HG03460 (cell line): ENCODE results near the gene TACR1.
A peak's percentile ranks its signal among the peaks of the same experiment; 100 is the strongest.
"Not testable (repeated sequence)": the region's sequence is repeated elsewhere in the genome, so short reads cannot be mapped to it uniquely, and the experiment has no call there.

Source experiments
- ATAC-seq: cut with Tn5 transposase; IDR thresholded peaks from one replicate; pipeline ENCODE4 v1.9.1; 2021; ENCODE audit not compliant: unreplicated experiment

TACR1 gene

DNA sequence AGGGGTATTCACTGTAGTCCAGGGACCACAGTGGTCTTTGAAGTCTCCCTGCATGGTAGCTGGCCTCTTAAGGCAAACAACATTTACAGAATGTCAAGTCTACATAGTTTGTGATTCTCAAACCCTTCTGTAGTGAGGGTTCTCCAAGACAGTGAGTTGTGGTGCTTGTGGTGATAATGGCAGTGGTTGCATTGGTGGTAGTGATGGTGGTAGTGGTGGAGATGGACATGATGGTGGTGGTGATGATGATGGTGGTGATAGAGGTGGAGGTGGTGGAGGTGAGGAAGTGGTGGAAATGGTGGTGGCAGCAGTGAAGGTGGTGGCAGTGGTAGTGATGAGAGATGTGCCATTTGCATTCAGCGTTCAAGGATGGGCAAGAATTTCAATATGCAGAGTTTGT, 104.9 kb downstream of the TACR1 start:
- no peak for ATAC-seq

DNA sequence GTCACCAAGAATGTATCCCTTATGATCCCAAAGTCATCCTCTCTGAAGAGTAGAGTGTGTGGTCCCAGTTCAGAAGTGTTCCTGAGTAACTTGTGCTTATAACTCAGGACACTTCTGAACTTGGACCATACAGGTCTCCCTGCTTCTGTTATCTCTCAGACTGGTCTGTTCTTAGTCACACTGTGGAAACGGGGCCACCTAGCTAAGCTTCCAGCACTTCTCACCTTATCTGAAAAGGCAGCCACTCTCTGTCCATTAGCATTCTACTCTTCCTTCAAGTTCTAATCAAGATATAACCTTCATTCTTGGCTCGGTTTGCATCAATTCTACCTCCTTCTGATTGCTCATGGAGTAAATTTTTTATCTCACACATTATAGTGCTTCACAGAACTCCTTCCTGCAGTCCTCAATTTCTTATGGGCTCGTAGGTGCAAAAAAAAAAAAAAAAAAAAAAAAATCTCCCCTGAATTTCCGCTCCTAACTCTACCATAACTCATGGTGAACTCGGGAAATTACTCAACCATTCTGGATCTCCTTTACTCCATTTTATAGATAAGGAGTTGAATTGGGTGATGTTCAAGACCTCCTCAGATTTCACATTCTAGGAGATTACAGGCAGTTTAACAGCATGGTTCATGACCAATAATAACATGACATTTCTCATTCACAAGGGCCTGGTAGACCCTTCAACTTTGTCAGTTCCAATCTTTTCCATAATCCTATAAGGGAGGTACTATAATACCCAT, 108.4 kb downstream of the TACR1 start:
- ATAC-seq = no peak

DNA sequence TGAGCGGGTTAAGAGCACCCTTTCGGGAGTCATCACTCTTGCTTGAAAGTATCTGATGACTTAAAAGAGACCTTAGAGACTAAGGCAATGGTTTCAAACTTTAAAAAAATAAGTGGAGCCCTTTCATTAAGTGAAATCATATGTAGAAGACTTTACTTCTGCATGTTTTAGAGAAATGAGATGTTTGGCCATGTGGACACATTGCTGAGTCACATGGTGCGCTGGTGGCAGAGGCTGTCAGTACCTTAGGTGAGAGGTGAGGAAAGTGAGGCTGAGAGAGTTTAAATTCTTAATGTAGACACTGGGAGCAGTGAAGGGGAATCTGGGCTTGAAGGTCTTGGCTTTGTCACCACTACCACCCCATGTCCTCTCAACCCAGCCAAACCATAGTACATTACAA, 109.8 kb downstream of the TACR1 start:
- no peak for ATAC-seq

DNA sequence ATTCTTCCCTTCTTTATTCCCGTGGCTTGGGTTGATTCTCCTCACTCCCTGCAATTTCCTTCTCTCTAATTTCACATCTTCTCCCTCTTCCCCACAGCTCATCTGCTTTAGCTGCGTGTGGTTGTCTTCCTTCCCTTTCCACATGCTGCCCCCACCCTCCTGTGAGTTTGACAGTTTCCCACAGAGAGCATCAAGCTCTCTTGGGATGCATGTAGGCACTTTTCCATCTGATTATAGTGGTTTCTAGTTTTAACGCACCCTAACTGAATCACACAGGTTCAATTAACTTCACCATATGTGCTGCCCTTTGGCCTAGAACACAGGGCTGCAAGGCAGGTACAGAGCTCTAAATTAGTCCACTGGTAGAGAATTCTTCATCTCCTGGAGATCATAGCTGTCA, 110.5 kb downstream of the TACR1 start:
- ATAC-seq = no peak

DNA sequence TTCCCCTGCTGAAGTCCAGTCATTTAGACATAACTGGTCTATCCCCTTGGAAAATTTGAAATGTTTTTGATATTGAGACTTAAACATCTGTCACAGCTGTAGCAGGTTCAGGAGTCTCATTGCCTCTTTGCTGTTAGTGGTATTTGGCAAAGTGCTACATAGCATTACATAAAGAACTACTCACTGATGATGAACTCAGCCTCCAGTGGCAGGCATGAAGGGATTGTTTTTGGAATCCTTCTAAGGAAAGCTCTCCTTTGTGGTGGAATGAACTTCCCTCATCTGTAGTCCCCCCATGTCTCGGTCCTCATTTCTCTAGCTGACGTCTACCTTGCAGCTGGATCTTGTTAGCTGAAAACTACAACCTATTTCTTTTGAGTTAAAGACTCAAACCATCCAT, 111.6 kb downstream of the TACR1 start:
- ATAC-seq = no peak

DNA sequence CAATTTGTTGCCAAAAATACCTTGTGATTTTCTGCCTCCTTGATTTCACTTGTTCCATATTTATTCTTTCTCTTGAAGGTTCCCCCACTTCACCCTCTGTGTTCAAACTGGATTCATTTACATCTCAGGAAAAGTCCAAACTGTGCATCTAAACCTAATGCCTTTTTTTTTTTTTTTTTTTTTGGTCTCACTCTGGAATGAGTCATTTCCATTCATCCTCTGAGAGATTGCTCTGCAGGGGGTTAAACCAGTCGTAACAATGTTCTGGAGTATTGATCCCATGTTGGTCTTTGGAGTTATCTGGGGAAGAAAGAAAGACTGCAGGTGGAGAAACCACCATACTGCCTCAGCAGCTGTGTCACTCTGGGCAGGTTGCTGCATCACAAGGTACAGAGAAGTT, 119.7 kb downstream of the TACR1 start:
- no peak for ATAC-seq

DNA sequence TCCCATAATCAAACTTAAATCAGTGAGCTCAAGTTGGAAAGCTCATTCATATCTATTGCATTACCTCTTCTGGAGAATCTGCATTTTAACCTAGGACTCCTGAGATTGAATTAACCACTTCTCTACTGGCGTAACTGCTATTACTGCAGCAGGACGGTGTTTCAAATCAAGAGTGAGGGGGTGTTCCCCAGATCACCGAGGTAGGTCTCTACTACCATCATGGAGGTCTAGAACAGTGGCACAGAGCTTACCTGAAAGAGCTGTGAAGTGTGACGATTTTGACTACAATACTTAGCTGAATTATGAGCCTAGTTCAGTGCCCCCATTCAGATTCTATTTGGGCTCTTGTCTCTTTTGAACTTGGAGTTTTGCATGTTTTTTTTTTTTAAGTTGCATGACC, 121.4 kb downstream of the TACR1 start:
- ATAC-seq = no peak

DNA sequence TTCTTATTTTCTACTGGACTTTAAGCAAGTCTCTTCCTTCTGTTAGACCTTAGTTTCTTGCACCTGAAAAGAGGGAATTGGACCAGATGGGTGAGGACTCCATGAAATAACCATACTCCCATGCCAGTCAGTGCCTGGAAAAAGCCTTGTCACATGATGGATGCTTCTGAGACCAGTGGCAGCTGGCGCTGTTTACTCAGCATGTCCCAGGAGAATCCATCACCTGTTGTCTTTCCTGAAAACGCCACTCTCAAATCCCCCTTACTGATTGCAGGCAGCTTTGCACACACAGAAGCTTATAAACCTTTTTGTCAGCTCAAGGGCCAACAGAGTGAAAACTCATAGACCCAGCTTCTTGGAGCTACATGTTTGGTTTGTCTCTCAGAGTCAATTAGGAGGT, 123.2 kb downstream of the TACR1 start:
- no peak for ATAC-seq

DNA sequence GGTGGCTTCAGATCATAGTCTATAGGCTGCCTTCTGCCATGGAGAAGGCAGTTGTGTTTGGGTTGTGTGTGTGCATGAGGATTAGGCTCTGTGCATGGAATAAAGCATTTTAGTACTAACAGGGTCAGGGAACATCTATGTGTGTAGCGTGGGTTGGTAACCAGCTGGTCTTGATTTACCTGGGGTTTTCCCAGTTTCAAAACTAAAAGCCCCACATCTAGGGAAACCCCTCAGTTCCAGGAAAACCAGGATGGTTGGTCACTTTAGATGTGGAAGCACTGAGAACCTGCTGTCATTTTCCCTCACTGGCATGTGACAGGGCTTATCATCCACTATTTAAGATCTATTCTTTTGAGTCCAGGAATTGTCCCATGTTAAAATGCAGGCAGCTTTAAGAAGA, 124.6 kb downstream of the TACR1 start:
- ATAC-seq = no peak

DNA sequence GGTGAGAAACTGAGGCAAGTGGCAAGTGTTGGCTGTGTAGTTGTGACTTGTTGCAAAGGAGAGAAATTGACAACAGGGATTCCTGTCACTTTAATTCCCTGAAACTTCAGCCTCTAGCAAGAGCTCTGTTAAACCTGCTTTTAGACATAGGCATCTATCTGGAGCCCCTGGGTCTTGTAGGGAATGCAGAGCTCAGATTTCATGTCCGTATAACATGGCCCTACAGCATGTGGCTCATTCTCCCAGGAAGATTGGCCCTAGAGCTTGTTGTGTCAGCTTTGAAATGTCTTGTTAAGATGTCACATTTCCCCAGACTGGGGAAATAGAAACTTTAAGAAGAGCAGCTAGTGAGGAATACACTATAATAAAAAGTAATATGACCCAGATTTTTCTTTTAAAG, 125.1 kb downstream of the TACR1 start:
- ATAC-seq = no peak

DNA sequence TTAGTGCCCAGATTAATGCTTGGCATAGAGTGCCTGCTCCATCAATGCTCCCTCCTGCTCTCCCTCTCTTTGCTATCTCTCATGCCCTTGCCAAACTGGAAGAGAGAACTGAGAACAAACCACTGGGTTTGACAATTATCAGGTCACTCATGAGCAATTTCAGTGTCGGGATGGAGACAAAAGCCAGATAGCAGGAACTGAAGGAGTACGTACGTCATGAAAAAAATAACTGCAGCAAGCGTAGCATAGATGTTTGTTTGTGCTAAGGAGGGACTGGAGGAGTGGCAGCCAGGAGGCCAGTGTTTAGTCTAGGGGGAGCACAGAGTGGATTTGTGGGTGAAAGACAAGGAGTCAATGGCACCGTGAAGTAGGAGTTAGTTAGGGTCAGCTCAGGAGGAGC, 127.6 kb downstream of the TACR1 start:
- no peak for ATAC-seq

DNA sequence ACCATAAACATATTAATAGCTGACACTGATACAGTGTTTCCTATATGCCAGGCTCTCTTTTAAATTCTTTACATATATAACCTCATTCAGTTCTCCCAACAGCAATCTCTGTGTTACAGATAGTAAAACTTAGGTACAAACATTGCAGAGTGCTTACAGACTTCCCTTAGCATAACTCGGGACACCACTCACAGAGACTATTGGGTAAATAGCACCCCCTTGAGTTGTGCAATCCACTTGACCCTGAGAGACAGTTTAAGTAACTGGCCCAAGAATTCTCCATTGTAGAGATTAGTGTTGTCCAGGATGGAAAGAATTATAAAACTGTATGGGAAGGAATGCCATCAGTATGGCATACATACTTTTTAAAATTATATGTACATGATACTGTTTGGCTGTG, 130.8 kb downstream of the TACR1 start:
- no peak for ATAC-seq

DNA sequence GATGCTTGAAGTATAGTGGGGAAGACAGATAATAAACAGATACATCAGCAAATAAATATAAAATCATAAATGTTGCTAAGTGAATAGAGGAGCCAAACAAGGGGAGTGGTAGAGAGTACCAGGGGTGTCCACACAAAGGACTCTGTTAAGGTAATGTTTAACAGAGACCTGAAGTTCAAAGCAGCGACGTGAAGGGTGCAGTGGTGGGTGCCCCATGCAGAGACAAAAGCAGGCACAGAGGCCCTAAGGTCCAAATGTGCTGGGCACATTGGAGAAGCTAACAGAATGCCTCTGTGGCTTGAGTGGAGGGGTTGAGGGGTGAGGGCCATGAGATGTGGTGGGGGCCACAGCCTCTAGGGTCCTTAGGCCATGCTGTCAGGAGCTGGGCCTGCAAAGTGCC, 131.8 kb downstream of the TACR1 start:
- no peak for ATAC-seq

DNA sequence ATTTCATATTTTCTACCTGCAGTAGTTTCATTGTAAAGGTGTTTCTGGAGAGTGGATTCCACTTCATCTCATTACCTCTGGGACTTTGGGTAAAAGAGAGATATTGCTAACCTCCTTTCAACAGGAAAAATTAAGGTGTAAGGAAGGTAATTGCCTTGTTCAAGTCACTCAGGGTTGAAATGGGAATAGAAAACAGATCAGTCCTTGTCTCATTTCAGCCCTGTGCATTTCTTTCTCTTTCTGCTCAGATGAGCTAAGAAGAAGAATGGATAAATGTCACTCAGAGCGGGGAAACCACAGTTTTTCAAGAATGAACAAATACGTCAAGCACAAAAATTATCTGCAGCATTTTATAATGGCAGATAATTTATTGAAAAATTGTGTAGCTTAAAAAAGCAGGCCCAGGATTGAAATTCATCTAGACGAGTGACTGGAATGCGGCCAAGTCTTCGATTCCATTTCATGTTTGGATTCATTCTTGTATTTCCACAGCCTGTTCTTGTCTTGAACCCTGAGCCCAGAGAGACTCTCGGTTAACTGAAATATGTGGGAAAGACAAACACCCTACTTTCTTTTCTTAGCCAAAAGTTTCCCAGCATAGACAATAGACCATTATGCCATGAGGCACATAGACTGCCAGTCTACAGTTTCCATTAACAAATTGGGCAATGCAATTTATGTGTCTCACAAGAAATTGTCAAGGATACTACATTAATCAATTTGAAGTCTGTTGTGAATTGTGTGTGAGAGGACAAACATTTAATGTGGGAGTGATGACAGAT, 133.0 kb downstream of the TACR1 start:
- ATAC-seq = no peak

DNA sequence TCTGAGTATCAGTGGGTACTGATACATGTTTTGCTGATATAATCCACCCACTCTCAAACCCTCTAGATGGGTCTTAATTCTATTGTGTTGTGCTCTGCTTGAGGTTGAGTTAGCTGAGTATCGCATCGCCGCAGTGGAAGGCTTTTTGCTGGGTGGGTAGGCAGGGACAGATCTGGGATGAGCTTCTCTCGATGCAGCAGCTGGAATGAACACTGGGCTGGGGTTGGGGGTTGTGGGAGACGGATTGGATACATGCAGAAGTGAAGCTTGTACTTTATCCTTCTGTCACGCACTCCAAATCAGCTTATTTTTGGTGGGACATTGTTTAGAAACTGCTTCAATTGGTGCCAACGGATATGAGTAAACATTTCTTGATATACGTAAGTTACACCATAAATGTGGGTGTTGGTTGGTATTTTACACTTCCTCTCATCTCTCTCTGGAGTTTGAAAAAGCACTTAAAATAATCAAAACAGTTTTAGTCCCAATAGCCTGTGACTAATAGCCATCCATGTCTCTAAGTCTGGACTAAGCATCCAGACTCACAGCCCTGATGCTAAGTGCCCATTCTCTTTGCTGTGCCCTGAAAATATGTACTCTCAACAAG, 133.8 kb downstream of the TACR1 start:
- no peak for ATAC-seq

DNA sequence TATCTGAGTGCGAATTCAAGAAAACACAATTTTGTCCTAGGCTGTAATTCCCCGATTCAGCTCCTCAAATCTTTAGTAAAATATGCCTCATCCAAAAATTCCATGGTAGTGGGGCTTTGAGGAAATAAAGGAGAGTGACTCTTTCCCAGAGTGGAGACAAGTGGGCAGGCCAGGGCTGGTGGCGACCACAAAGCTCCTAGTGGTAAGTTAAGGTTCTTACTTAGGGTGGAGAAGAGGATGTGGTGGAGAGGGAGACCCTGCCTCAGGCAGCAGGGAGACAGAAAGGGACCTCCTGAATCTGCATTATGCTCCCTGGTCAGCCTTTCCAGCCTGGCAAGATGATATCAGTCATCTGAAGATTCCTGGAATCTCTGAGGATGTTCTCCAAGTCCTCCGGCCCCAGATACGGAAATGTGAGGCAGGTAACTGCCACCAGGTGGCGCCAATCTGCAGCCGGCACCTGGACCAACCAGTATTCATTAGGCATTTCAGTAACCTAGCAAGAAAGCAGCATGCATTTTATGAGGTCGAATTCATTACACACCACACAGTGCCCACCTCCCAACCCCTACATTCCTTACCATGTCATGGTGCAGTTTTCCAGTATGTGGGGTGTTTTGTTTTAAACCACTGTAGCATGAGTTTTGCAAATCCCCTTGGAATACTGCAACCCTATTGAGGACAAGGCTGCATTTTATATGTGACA, 134.5 kb downstream of the TACR1 start:
- ATAC-seq = peak; percentile 77

DNA sequence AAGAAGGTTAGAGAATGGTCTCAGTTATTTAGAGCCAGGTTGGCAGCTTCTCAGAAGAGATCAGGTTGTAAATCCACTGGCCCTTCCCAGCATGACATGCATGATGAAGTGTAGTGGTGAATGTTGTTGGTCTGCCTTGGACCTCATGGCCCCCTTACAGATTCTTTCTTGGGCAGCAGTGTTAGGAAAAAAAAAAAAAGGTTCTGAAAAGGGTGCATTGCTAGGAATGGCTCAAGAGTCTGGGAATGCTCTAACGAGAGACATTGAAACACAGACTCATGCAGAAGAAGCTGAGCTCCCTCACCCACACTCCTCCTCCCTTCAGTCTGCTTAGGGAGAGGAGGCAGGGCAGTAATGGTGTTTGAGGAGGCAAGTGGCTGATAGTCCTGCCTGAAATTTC, 135.4 kb downstream of the TACR1 start:
- no peak for ATAC-seq

DNA sequence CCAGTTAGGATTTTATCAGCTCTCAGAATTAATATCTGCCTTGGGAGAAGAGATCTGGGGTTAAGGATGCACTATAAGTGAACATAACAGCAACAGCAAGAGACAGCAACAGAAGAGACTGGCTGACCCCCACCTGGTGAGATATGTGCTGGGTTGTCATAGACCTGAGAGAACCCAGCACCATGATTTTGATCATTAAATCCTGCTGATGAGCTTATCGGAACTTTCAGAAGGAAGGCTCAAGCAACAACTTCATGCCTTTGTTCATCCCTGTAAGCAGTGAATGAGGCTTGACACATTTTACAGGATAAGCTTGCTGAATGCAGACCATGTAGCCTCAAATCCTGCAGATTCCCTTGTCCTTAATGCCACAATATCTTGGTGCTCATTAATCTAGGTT, 140.9 kb downstream of the TACR1 start:
- ATAC-seq = no peak

DNA sequence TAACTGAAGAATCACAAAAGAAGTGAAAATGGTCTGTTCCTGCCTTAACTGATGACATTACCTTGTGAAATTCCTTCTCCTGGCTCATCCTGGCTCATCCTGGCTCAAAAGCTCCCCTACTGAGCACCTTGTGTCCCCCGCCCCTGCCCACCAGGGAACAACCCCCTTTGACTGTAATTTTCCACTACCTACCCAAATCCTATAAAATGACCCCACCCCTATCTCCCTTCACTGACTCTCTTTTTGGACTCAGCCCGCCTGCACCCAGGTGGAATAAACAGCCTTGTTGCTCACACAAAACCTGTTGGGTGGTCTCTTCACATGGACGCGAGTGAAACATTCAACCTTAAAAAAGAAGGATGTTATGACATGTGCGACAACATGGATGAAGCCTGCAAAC, 142.2 kb downstream of the TACR1 start:
- ATAC-seq = not testable (repeated sequence)

DNA sequence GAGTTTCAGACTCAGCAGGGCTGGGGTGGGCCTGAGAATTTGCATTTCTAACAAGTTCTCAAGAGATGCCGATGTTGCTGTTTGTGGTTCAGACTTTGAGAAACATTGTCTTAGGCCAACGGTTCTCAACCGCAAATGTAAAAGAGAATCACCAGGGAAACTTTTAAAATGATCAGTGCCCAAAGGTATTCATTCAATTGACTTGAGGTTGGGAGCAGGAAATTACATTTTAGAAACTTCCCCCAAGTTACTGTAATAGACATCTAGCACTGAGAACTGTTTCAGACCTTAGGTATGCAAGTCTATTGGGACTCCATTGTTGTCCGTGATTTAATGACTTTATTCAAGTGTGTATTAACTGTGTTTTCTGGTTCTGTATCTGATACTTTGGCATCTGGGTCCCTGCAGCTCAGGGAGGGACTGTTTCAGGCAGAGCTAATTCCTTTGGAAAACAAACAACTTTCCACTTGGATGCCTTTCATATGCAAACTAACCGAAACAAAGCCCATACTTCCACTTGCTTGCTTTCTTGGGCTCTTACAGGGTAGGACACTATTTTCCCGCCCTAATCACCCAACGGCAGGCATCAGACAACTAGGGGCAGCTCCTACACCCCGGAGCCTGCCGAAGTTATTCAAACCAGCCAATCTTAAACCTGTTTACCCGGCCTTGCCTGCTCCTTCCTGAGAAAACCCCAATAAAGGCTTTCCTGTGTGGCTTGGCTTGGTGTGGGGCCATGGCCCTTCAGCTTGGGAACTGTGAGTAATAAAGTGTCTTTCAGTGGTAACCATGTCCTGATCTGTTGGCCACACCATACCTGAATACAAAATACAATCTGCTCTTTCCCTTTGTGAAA, 143.3 kb downstream of the TACR1 start:
- peak; percentile 63 for ATAC-seq
